ENCODE results near the gene PIK3C2G.

The PIK3C2G gene

DNA sequence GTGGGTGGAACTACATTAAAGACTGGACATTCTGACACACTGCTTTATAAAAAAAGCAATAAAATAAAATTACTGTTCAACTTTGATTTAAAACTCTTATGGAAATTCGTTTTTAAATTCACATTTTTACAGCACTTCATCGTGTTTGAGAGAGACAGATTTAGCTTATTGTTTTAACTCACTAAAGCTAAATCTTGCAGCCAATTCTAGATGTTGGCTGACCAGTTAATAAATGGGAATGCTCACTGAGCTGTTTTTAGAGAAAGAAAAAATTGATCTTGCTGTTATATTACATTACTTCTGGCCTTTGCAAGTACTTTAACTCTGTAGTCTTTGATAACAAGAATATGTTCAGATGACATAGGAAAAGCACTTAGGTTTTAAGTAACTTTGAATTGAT, 319.4 kb downstream of the PIK3C2G start:
- TF ChIP-seq, protein P1, sequence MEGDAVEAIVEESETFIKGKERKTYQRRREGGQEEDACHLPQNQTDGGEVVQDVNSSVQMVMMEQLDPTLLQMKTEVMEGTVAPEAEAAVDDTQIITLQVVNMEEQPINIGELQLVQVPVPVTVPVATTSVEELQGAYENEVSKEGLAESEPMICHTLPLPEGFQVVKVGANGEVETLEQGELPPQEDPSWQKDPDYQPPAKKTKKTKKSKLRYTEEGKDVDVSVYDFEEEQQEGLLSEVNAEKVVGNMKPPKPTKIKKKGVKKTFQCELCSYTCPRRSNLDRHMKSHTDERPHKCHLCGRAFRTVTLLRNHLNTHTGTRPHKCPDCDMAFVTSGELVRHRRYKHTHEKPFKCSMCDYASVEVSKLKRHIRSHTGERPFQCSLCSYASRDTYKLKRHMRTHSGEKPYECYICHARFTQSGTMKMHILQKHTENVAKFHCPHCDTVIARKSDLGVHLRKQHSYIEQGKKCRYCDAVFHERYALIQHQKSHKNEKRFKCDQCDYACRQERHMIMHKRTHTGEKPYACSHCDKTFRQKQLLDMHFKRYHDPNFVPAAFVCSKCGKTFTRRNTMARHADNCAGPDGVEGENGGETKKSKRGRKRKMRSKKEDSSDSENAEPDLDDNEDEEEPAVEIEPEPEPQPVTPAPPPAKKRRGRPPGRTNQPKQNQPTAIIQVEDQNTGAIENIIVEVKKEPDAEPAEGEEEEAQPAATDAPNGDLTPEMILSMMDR (IDR thresholded peaks at IDR 0.05; ENCODE audit: low read depth, low read length), result no peak
- H3K4me3 ChIP-seq (replicated peaks in 1 of 2; ENCODE audit: low read depth in 2 of 2, low read length in 2 of 2), result no peak overlapping the region
- DNase-seq (ENCODE audit: low read depth in 2 of 2), result no peak

DNA sequence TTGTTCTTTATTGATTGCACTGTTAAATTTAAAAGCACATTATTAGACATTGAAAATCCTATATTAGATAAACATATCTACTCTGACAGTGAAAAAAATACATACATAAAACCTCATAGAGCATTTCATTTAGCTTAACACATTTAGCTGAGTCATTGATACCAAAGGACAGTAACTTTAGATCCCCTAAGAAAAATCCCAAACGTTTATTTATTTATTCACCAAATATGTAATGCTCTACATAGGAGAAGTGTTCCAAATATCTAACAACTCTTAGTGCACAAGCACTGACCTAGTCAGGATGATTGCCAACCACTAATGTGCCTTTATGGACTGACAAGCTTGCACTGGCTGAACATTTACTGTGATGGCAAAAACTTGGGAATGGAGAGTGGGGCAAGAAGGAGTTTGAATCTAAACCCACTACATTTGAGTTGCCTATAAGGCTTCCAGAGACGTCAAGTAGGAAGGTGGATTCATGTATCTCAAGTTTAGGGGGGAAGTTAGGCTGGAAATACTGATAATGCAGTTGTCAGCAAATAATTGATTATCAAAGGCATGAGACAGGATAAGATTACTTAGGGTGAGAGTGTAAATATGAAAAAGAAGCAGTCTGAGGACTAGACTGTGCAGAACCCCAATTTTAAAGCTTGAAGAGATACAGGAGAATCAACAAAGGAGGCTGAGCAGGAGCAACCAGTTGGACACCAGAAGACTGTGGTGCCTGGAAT, 320.1 kb downstream of the PIK3C2G start:
- DNase-seq (ENCODE audit: low read depth in 2 of 2), result peak in 1 of 2 donors; percentile 12
- H3K4me3 ChIP-seq (replicated peaks in 1 of 2; ENCODE audit: low read depth in 2 of 2, low read length in 2 of 2), result no peak overlapping the region
- TF ChIP-seq, protein P1 (IDR thresholded peaks at IDR 0.05; ENCODE audit: low read depth, low read length), result no peak

DNA sequence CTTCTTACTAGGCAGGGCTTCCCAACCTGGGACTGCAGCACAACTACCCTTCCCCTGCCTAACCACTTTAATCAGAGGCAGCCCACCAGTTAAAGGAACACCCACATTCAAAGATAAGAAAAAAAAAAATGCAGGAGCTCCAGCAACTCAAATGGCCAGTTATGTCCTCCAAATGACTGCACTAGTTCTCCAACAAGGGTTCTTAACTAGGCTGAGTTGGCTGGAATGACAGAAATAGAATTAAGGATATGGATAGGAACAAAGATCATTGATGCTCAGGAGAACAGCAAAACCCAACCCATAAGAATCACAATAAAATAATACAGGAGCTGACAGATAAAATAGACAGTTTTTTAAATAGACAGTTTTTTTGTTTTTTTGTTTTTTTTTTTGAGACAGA, 322.3 kb downstream of the PIK3C2G start:
- peak in 1 of 2 donors; percentile 6 for DNase-seq (ENCODE audit: low read depth in 2 of 2)
- TF ChIP-seq, protein P1 (IDR thresholded peaks at IDR 0.05; ENCODE audit: low read depth, low read length), result no peak
- H3K4me3 ChIP-seq (replicated peaks in 1 of 2; ENCODE audit: low read depth in 2 of 2, low read length in 2 of 2), result no peak overlapping the region

DNA sequence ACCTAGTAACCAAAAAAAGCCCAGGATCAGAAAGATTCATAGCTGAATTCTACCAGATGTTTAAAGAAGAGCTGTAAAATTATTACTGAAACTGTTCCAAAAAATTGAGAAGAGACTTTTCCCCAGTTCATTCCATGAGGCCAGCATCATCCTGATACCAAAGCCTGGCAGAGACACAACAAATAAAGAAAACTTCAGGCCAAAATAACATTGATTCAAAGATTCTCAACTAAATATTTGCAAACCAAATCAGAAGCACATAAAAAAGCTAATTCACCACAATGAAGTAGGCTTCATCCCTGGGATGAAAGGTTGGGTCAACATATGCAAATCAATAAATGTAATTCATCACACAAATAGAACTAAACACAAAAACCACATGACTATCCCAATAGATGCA, 325.3 kb downstream of the PIK3C2G start:
- H3K4me3 ChIP-seq (replicated peaks in 1 of 2; ENCODE audit: low read depth in 2 of 2, low read length in 2 of 2), result no peak overlapping the region
- TF ChIP-seq, protein P1 (IDR thresholded peaks at IDR 0.05; ENCODE audit: low read depth, low read length), result no peak
- no peak for DNase-seq (ENCODE audit: low read depth in 2 of 2)

DNA sequence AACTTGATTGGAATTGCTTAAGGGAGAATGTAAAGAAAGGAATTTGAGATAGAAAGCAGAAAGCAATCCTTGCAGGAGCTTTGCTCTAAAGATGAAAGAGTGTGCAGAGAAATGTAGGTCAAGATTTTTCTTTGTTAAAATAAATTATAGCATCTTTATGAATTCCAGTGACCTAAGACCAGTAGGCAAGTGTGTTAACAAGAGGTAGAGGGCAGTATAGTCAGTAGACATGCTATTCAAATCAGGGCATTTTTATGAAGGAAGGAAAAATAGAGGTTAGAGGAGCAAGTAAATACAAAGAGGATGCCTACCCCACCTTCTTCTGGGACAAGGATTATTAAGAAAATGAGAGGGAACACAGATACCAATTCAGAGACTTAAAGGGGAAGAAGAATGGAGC, 328.0 kb downstream of the PIK3C2G start:
- TF ChIP-seq, protein P1 (IDR thresholded peaks at IDR 0.05; ENCODE audit: low read depth, low read length), result peak; percentile 22
- H3K4me3 ChIP-seq (replicated peaks in 1 of 2; ENCODE audit: low read depth in 2 of 2, low read length in 2 of 2), result no peak overlapping the region
- peak; percentile 32 to 36 for DNase-seq (ENCODE audit: low read depth in 2 of 2)

DNA sequence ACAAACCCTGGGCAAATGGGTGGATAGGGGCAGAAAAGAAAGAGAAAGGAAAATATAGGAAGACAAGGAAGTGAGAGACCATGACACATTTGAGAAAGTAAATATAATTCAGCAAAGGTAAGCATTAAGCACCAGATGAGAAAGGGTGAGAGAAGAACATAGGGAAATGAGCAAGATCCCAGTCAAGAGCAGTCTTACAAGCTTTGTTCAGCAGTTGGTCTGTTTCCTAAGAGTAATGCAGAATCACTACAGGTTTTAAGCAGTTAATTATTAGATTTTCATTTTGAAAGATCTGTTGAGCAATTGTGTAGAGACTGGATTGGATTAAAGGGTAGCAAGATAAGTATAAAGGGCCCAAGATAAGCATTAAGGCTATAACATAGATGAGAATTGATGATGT, 330.2 kb downstream of the PIK3C2G start:
- no peak for DNase-seq (ENCODE audit: low read depth in 2 of 2)
- TF ChIP-seq, protein P1 (IDR thresholded peaks at IDR 0.05; ENCODE audit: low read depth, low read length), result no peak
- no peak overlapping the region for H3K4me3 ChIP-seq (replicated peaks in 1 of 2; ENCODE audit: low read depth in 2 of 2, low read length in 2 of 2)

DNA sequence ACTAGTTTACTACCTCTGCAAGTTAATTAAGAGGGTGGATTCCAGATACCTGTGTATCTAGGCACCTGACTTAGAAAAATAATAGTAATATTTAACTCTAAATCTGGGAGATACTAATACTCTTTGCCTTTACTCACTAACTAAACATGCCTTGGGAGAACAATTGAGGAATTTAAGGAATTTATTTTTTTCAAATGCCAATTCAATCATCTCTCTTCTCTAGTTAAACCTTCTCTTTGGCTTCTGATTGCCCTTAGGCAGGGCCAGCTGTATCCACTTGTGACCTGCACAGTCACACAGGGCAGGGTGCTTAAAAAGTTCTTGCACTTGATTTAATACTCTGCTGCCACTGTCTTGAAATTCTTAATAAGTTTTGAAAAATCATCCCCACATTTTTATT, 334.1 kb downstream of the PIK3C2G start:
- TF ChIP-seq, protein P1 (IDR thresholded peaks at IDR 0.05; ENCODE audit: low read depth, low read length), result no peak
- DNase-seq (ENCODE audit: low read depth in 2 of 2), result no peak
- H3K4me3 ChIP-seq (replicated peaks in 1 of 2; ENCODE audit: low read depth in 2 of 2, low read length in 2 of 2), result no peak overlapping the region
